Trophoblast cell (in vitro differentiated cells and primary cell): Measurements from ENCODE around the gene PITPNM3.

Source experiments
- DNase-seq, 2 donors: peaks; one replicate each; pipeline ENCODE4 v3.0.0-alpha.2; 2016
- H2AFZ ChIP-seq: 2 replicates; pipeline ENCODE4 v1.6.1; 2013; ENCODE audit warnings: low read length, moderate library complexity, mild to moderate bottlenecking; ENCODE audit not compliant: insufficient read depth, poor library complexity
- H2AK5ac ChIP-seq: 2 replicates; pipeline ENCODE4 v1.6.1; 2013; ENCODE audit warnings: mild to moderate bottlenecking, low read length
- H2BK120ac ChIP-seq: 2 replicates; pipeline ENCODE4 v1.6.1; 2013; ENCODE audit warnings: low read length, mild to moderate bottlenecking, moderate library complexity; ENCODE audit not compliant: insufficient read depth, poor library complexity
- H2BK12ac ChIP-seq: 2 replicates; pipeline ENCODE4 v1.6.1; 2013; ENCODE audit warnings: mild to moderate bottlenecking, low read length, moderate library complexity
- H2BK5ac ChIP-seq: 2 replicates; pipeline ENCODE4 v1.6.1; 2013; ENCODE audit warnings: low read length, low read depth, moderate library complexity, mild to moderate bottlenecking; ENCODE audit not compliant: poor library complexity
- H3K14ac ChIP-seq: 2 replicates; pipeline ENCODE4 v1.6.1; 2013; ENCODE audit warnings: mild to moderate bottlenecking, low read length
- H3K18ac ChIP-seq: 2 replicates; pipeline ENCODE4 v1.6.1; 2013; ENCODE audit warnings: mild to moderate bottlenecking, low read length
- H3K23ac ChIP-seq: 2 replicates; pipeline ENCODE4 v1.6.1; 2013; ENCODE audit warnings: low read length
- H3K27ac ChIP-seq: 2 replicates; pipeline ENCODE4 v1.5.1; 2013; ENCODE audit warnings: low read depth, mild to moderate bottlenecking, inconsistent platforms, low read length, moderate library complexity
- H3K27me3 ChIP-seq: 2 replicates; pipeline ENCODE4 v1.6.1; 2013; ENCODE audit warnings: inconsistent platforms, mild to moderate bottlenecking, low read length, moderate library complexity; ENCODE audit not compliant: insufficient read depth
- H3K36me3 ChIP-seq, 2 experiments: 1 replicate in 1 of 2; 2 replicates in 1 of 2; pipeline ENCODE4 v1.6.1; 2013; ENCODE audit warnings: low read length in 2 of 2, mild to moderate bottlenecking in 2 of 2, moderate library complexity in 1 of 2; ENCODE audit not compliant: insufficient read depth in 2 of 2, control insufficient read depth in 1 of 2
- H3K4ac ChIP-seq: 2 replicates; pipeline ENCODE4 v1.6.1; 2013; ENCODE audit warnings: low read depth, mild to moderate bottlenecking, low read length, moderate library complexity
- H3K4me1 ChIP-seq, 2 experiments: 1 replicate in 1 of 2; 2 replicates in 1 of 2; pipeline ENCODE4 v1.6.1; 2013; ENCODE audit warnings: low read length in 2 of 2, mild to moderate bottlenecking in 2 of 2, moderate library complexity in 1 of 2; ENCODE audit not compliant: insufficient read depth in 2 of 2, control insufficient read depth in 1 of 2
- H3K4me2 ChIP-seq: 2 replicates; pipeline ENCODE4 v1.6.1; 2013; ENCODE audit warnings: inconsistent platforms, mild to moderate bottlenecking, low read length, moderate library complexity
- H3K4me3 ChIP-seq: 2 replicates; pipeline ENCODE4 v1.5.1; 2013; ENCODE audit warnings: mild to moderate bottlenecking, low read depth, low read length, inconsistent platforms
- H3K79me1 ChIP-seq: one replicate; pipeline ENCODE4 v1.6.1; 2013; ENCODE audit warnings: low read length
- H3K79me2 ChIP-seq: 2 replicates; pipeline ENCODE4 v1.6.1; 2013; ENCODE audit warnings: low read length, mild to moderate bottlenecking; ENCODE audit not compliant: control insufficient read depth, insufficient read depth, poor library complexity
- H3K9ac ChIP-seq: 2 replicates; pipeline ENCODE4 v1.6.1; 2013; ENCODE audit warnings: mild to moderate bottlenecking, low read length
- H3K9me3 ChIP-seq: 2 replicates; pipeline ENCODE4 v1.6.1; 2013; ENCODE audit warnings: low read depth, mild to moderate bottlenecking, control low read depth, inconsistent platforms, low read length; ENCODE audit not compliant: insufficient read depth
- H4K12ac ChIP-seq: 2 replicates; pipeline ENCODE4 v1.6.1; 2013; ENCODE audit warnings: low read depth, mild to moderate bottlenecking, low read length, moderate library complexity
- H4K8ac ChIP-seq: 2 replicates; pipeline ENCODE4 v1.6.1; 2013; ENCODE audit warnings: low read depth, mild to moderate bottlenecking, low read length, moderate library complexity
- H4K91ac ChIP-seq: one replicate; pipeline ENCODE4 v1.6.1; 2013; ENCODE audit warnings: low read depth, mild to moderate bottlenecking, low read length, moderate library complexity
- WGBS: extraction: QIAGEN DNeasy Blood & Tissue Kit; methylation state at CpG from one replicate; pipeline ENCODE4 v1.1.7; 2013; ENCODE audit warnings: missing lambda C conversion rate; ENCODE audit not compliant: insufficient read length, insufficient coverage; ENCODE audit errors: extremely low coverage; 5-methylcytosine and 5-hydroxymethylcytosine counted together

Gene PITPNM3

DNA sequence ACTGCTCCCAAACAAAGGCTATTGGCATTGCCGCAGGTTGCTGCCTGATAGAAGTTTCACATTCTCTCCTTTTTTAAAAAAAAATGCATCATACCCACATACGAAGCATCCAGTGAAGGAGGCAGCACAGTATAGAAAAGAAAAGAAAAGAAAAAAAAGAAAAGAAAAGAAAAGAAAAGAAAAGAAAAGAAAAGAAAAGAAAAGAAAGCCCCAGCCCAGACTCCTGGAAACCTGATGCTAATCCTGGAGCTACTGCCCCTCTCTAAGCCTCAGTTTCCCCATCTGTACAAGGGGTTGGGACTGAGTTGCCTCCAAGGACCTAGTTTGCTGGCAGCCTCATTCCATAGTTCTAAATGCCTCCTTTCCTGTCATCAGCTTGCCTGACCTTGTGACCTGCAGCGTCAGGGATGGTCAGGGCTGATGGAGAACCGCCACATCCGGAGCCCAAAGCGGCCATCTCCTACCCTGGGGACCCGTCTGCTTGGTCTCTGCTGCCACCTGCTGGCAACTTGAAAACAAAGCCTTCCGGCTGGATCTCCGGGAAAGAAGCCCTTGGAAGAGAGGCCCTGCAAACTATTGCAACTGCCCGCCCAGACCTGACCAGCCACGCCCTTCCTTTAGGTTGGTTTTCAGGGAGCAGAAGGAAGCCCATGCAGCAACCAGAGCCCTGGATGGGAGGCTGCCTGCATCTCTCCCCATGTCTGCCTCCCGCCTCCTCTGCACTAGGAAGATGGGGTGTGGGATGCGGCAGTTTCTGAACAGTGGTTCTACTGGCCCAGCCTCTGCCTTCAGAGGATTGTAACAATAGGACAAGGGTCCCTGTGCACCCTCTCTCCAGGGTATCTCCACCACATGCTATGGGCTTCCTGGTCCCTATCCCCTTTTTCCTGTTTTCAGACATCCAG, 134.4 kb downstream of the PITPNM3 start:
- no peak overlapping the region for H3K14ac ChIP-seq
- H4K12ac ChIP-seq = no peak overlapping the region
- no peaks in the 10 kb centered on the region for H3K27me3 ChIP-seq
- no peaks in the 10 kb centered on the region for H3K79me1 ChIP-seq
- H3K23ac ChIP-seq = no peak overlapping the region
- no peaks in the 10 kb centered on the region for H3K36me3 ChIP-seq
- H2AK5ac ChIP-seq = no peak overlapping the region
- H3K79me2 ChIP-seq = no peaks in the 10 kb centered on the region
- no peak overlapping the region for H3K27ac ChIP-seq
- H2BK5ac ChIP-seq = no peak overlapping the region
- H2AFZ ChIP-seq = no peak overlapping the region
- no peak overlapping the region for H4K91ac ChIP-seq
- H3K18ac ChIP-seq = no peak overlapping the region
- H2BK12ac ChIP-seq = no peak overlapping the region
- H3K4me2 ChIP-seq = no peak overlapping the region
- no peak overlapping the region for H3K4me3 ChIP-seq
- no peak overlapping the region for H2BK120ac ChIP-seq
- peaks cover 2% of the 10 kb centered on the region for H3K9me3 ChIP-seq
- WGBS = no CpG with 5 or more reads among the region's 13 CpGs
- DNase-seq = peak; percentile 72 to 90
- H3K4ac ChIP-seq = no peak overlapping the region
- H4K8ac ChIP-seq = no peak overlapping the region
- H3K4me1 ChIP-seq = no peaks in the 10 kb centered on the region
- H3K9ac ChIP-seq = no peak overlapping the region

- Histone ChIP-seq H3K79me2 (no peaks in the 10 kb centered on the region), H3K27ac (no peak overlapping the region), H4K12ac (no peak overlapping the region), H3K14ac (no peak overlapping the region), H3K4me2 (no peak overlapping the region), H3K27me3 (no peaks in the 10 kb centered on the region), H2AK5ac (no peak overlapping the region), H2BK5ac (no peak overlapping the region), H4K8ac (no peak overlapping the region), H3K4me1 (no peaks in the 10 kb centered on the region), H4K91ac (no peak overlapping the region), H3K9ac (no peak overlapping the region), H3K9me3 (peaks cover 2% of the 10 kb centered on the region), H3K23ac (no peak overlapping the region), H3K4ac (no peak overlapping the region), H3K4me3 (no peak overlapping the region), H2BK120ac (no peak overlapping the region), H3K36me3 (no peaks in the 10 kb centered on the region), H2BK12ac (no peak overlapping the region), H2AFZ (no peak overlapping the region), H3K18ac (no peak overlapping the region), H3K79me1 (no peaks in the 10 kb centered on the region)
- DNase-seq = no peak
- no CpG with 5 or more reads among the region's 13 CpGs for WGBS
Measured at GRCh38 chr17:6420173-6420641, 136.1 kb downstream of the PITPNM3 start.

GRCh38 chr17:6415616-6416015, 140.7 kb downstream of the PITPNM3 start:
- H2BK120ac ChIP-seq = no peak overlapping the region
- H2BK12ac ChIP-seq = no peak overlapping the region
- H3K14ac ChIP-seq = no peak overlapping the region
- H3K4ac ChIP-seq = no peak overlapping the region
- H3K23ac ChIP-seq = no peak overlapping the region
- H3K4me3 ChIP-seq = no peak overlapping the region
- H3K27me3 ChIP-seq = no peaks in the 10 kb centered on the region
- H3K4me2 ChIP-seq = no peak overlapping the region
- no CpG with 5 or more reads among the region's 8 CpGs for WGBS
- no peak overlapping the region for H3K27ac ChIP-seq
- H3K9me3 ChIP-seq = peaks cover 2% of the 10 kb centered on the region
- no peak overlapping the region for H4K8ac ChIP-seq
- no peak overlapping the region for H3K9ac ChIP-seq
- no peak overlapping the region for H2AFZ ChIP-seq
- H3K4me1 ChIP-seq = peaks cover 0 to 6% of the 10 kb centered on the region in 2 experiments
- H3K79me1 ChIP-seq = no peaks in the 10 kb centered on the region
- DNase-seq = no peak
- no peak overlapping the region for H2AK5ac ChIP-seq
- no peak overlapping the region for H4K91ac ChIP-seq
- H3K36me3 ChIP-seq = no peaks in the 10 kb centered on the region
- H3K79me2 ChIP-seq = no peaks in the 10 kb centered on the region
- no peak overlapping the region for H4K12ac ChIP-seq
- no peak overlapping the region for H3K18ac ChIP-seq
- no peak overlapping the region for H2BK5ac ChIP-seq

DNA sequence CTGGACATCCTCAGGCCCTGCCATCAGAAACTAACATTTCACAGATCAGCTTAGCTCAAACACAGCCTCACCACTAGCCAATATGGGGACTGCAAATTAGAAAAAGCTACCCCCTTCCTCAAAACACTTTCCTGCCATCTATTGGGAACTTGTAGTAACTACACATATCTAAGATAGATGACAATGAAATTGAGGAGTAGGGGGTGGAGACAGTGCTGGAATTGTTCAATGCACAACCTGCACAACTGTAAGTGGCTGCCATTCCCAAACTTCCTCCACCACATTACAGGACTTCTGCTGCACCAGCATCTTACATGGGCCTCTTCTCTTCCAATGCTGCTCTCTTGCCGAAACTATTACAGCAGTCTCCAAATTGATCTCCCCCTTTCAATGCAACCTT, 143.3 kb downstream of the PITPNM3 start:
- H3K4me3 ChIP-seq = no peak overlapping the region
- no peaks in the 10 kb centered on the region for H3K27me3 ChIP-seq
- no peak overlapping the region for H2AK5ac ChIP-seq
- H3K23ac ChIP-seq = no peak overlapping the region
- H2BK120ac ChIP-seq = no peak overlapping the region
- H3K4me1 ChIP-seq = peaks cover 0 to 6% of the 10 kb centered on the region in 2 experiments
- H3K4ac ChIP-seq = no peak overlapping the region
- H3K14ac ChIP-seq = no peak overlapping the region
- no peaks in the 10 kb centered on the region for H3K79me2 ChIP-seq
- no peaks in the 10 kb centered on the region for H3K79me1 ChIP-seq
- H3K27ac ChIP-seq = no peak overlapping the region
- H4K12ac ChIP-seq = no peak overlapping the region
- no peak overlapping the region for H2BK12ac ChIP-seq
- no peak overlapping the region for H3K4me2 ChIP-seq
- no peak overlapping the region for H4K8ac ChIP-seq
- no peaks in the 10 kb centered on the region for H3K9me3 ChIP-seq
- no peak overlapping the region for H2AFZ ChIP-seq
- peak in 1 of 2 donors; percentile 50 for DNase-seq
- H4K91ac ChIP-seq = no peak overlapping the region
- WGBS = no CpG with 5 or more reads among the region's 1 CpG
- no peak overlapping the region for H3K18ac ChIP-seq
- H3K36me3 ChIP-seq = no peaks in the 10 kb centered on the region
- H3K9ac ChIP-seq = no peak overlapping the region
- H2BK5ac ChIP-seq = no peak overlapping the region
